ENCODE results near the gene GRIP2.

DNA sequence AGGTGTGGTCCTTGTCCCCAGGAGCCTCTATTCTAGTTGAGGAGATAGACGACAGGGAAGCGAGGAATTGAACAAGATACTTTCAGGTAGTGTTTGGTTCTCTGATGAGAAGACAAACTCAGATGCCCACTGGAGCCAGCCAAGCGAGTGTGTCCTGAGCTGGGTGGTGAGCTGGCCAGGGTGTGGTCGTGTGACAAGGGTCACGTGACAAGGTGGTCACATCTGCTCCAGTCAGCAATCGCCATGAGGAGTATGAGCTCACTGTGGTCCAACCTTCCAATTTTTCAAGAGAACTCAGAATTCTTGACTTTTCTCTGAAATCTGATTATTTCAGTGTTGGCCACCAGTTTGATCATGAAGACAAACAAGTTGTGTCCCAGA, 98.2 kb downstream of the GRIP2 start:
- TF ChIP-seq EZH2 (IDR thresholded peaks at IDR 0.05; ENCODE audit: borderline replicate concordance, low read depth, low read length, severe bottlenecking): no peak
- TF ChIP-seq, protein P1, sequence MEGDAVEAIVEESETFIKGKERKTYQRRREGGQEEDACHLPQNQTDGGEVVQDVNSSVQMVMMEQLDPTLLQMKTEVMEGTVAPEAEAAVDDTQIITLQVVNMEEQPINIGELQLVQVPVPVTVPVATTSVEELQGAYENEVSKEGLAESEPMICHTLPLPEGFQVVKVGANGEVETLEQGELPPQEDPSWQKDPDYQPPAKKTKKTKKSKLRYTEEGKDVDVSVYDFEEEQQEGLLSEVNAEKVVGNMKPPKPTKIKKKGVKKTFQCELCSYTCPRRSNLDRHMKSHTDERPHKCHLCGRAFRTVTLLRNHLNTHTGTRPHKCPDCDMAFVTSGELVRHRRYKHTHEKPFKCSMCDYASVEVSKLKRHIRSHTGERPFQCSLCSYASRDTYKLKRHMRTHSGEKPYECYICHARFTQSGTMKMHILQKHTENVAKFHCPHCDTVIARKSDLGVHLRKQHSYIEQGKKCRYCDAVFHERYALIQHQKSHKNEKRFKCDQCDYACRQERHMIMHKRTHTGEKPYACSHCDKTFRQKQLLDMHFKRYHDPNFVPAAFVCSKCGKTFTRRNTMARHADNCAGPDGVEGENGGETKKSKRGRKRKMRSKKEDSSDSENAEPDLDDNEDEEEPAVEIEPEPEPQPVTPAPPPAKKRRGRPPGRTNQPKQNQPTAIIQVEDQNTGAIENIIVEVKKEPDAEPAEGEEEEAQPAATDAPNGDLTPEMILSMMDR (IDR thresholded peaks at IDR 0.05; ENCODE audit: extremely low read depth in 1 of 2, insufficient read depth in 1 of 2, low read depth in 1 of 2, low read length in 2 of 2): no peak
- TF ChIP-seq POLR2AphosphoS5 (IDR thresholded peaks at IDR 0.05; ENCODE audit: insufficient read depth, low read depth, low read length): no peak
- no peak for TF ChIP-seq POLR2A (IDR thresholded peaks at IDR 0.05; ENCODE audit: low read depth, low read length)
- TF ChIP-seq FOS (IDR thresholded peaks at IDR 0.05; ENCODE audit: borderline replicate concordance, insufficient read depth, low read length): no peak

Data from endothelial cell of umbilical vein (primary cell).